Smooth muscle cell (in vitro differentiated cells): ENCODE data around the gene TRIO. TPM values are rescaled to one million over a fixed set of nuclear protein-coding genes. Genes with fewer than 3 reads are reported as not detected.

Experiments used
- DNase-seq: peaks from one replicate; lab custom pipeline; 2025; ENCODE audit not compliant: unreplicated experiment; lab: John Stamatoyannopoulos, UW
- H2AFZ ChIP-seq: fragments of 200-600 bp; sonication (generic); 2 replicates; pipeline ENCODE4 v1.6.0; 2016; ENCODE audit warnings: antibody characterized with exemption, low read depth, mild to moderate bottlenecking
- H3F3A ChIP-seq: fragments of 200-600 bp; sonication (generic); 2 replicates; pipeline ENCODE4 v1.6.0; 2017; ENCODE audit warnings: antibody characterized with exemption, low read depth
- H3K27ac ChIP-seq: fragments of 200-600 bp; sonication (generic); 2 replicates; pipeline ENCODE4 v1.5.1; 2016; ENCODE audit warnings: low read depth, mild to moderate bottlenecking
- H3K27me3 ChIP-seq: fragments of 200-600 bp; sonication (generic); 2 replicates; pipeline ENCODE4 v1.6.1; 2016; ENCODE audit warnings: low read depth, mild to moderate bottlenecking
- H3K36me3 ChIP-seq: fragments of 200-600 bp; sonication (generic); 2 replicates; pipeline ENCODE4 v1.5.1; 2016; ENCODE audit warnings: low read depth
- H3K4me1 ChIP-seq: fragments of 200-600 bp; sonication (generic); 2 replicates; pipeline ENCODE4 v1.5.1; 2016; ENCODE audit warnings: low read depth
- H3K4me2 ChIP-seq: fragments of 200-600 bp; sonication (generic); 2 replicates; pipeline ENCODE4 v1.6.0; 2016; ENCODE audit warnings: mild to moderate bottlenecking
- H3K4me3 ChIP-seq: fragments of 200-600 bp; sonication (generic); 2 replicates; pipeline ENCODE4 v1.5.1; 2016; ENCODE audit warnings: mild to moderate bottlenecking
- H3K79me2 ChIP-seq: fragments of 200-600 bp; sonication (generic); 2 replicates; pipeline ENCODE4 v1.6.0; 2016; ENCODE audit warnings: low read depth, mild to moderate bottlenecking
- H3K9ac ChIP-seq: fragments of 200-600 bp; sonication (generic); 2 replicates; pipeline ENCODE4 v1.6.0; 2016; ENCODE audit warnings: low read depth
- H3K9me3 ChIP-seq: fragments of 200-600 bp; sonication (generic); replicated peaks from 2 replicates; pipeline ENCODE4 v1.5.1; 2016; ENCODE audit warnings: low read depth
- H4K20me1 ChIP-seq: fragments of 200-600 bp; sonication (generic); 2 replicates; pipeline ENCODE4 v1.6.0; 2016; ENCODE audit warnings: low read depth
- CTCF ChIP-seq: fragments of 200-600 bp; sonication (generic); IDR thresholded peaks from 2 replicates; pipeline ENCODE4 v1.5.1; 2017; ENCODE audit warnings: borderline replicate concordance, mild to moderate bottlenecking, antibody characterized with exemption; ENCODE audit not compliant: insufficient read depth, poor library complexity, severe bottlenecking
- WGBS: methylation state at CpG from one replicate; pipeline ENCODE4 v1.1.7; 2016; ENCODE audit warnings: low lambda C conversion rate; 5-methylcytosine and 5-hydroxymethylcytosine counted together
- polyA plus RNA-seq: library from polyadenylated mRNA; unstranded; fragments of >200 nt; fragmentation: Nextera tagmentation; extraction: Ambion mirVana; gene quantifications from 2 replicates; pipeline ENCODE4 v1.2.1, GENCODE V29; 2016
- total RNA-seq: library from RNA; depleted of rRNA; stranded (reverse); fragments of >200 nt; gene quantifications from 2 replicates; pipeline ENCODE4 v1.2.3, GENCODE V29; 2014

The TRIO gene
- total and polyA plus RNA-seq, 2 experiments from 2014 or later = 10.2 to 118 TPM

- Histone ChIP-seq H3K4me2 (peak overlapping the region; percentile 75), H3F3A (peaks cover 3% of the 10 kb centered on the region), H3K4me3 (no peak overlapping the region), H3K79me2 (peaks cover 100% of the 10 kb centered on the region), H3K27ac (peak overlapping the region; percentile 68), H3K36me3 (no peaks in the 10 kb centered on the region), H3K4me1 (peaks cover 56% of the 10 kb centered on the region), H4K20me1 (peaks cover 97% of the 10 kb centered on the region), H3K9ac (peak overlapping the region; percentile 39), H3K27me3 (no peaks in the 10 kb centered on the region), H2AFZ (no peak overlapping the region), H3K9me3 (no peaks in the 10 kb centered on the region)
- DNase-seq = no peak
- 44% methylated on average over 15 of the region's 15 CpGs for WGBS
- TF ChIP-seq CTCF = no peak
Measured at GRCh38 chr5:14173377-14174229, 30.5 kb downstream of the TRIO start.

GRCh38 chr5:14174230-14174636 is 31.1 kb downstream of the TRIO start:
- Histone ChIP-seq H3K4me3 (no peak overlapping the region), H3K9me3 (no peaks in the 10 kb centered on the region), H3K9ac (peak overlapping the region; percentile 39), H3K27me3 (no peaks in the 10 kb centered on the region), H3K4me2 (peak overlapping the region; percentile 75), H3K4me1 (peaks cover 59% of the 10 kb centered on the region), H3K27ac (peak overlapping the region; percentile 68), H3K79me2 (peaks cover 100% of the 10 kb centered on the region), H4K20me1 (peaks cover 97% of the 10 kb centered on the region), H2AFZ (no peak overlapping the region), H3F3A (peaks cover 3% of the 10 kb centered on the region), H3K36me3 (no peaks in the 10 kb centered on the region)
- TF ChIP-seq CTCF = no peak
- WGBS = 28% methylated on average over 8 of the region's 8 CpGs
- no peak for DNase-seq

- Histone ChIP-seq H3K27me3 (no peaks in the 10 kb centered on the region), H3K79me2 (peaks cover 100% of the 10 kb centered on the region), H2AFZ (no peak overlapping the region), H3K9me3 (no peaks in the 10 kb centered on the region), H3K9ac (no peak overlapping the region), H3K4me3 (no peak overlapping the region), H3K4me1 (peaks cover 57% of the 10 kb centered on the region), H3K27ac (no peak overlapping the region), H4K20me1 (peaks cover 91% of the 10 kb centered on the region), H3K36me3 (no peaks in the 10 kb centered on the region), H3F3A (peaks cover 3% of the 10 kb centered on the region), H3K4me2 (no peak overlapping the region)
- TF ChIP-seq CTCF = no peak
- 91% methylated on average over 1 of the region's 1 CpG for WGBS
- DNase-seq = no peak
Measured at GRCh38 chr5:14175381-14175780, 32.2 kb downstream of the TRIO start.
